ENCODE data around the gene POU6F2. TPM values are rescaled to one million over a fixed set of nuclear protein-coding genes. Genes with fewer than 3 reads are reported as not detected.

Gene POU6F2
- total and polyA plus RNA-seq, 2 donors (not counting 1 experiment from before 2014, with no cell fraction given) = 0.47 TPM; not detected in 1

GRCh38 chr7:39186131-39186530, 208.4 kb downstream of the POU6F2 start:
- Histone ChIP-seq H3K79me2 (ENCODE audit: control insufficient read depth, insufficient read depth, low read length) (no peaks in the 10 kb centered on the region), H3K9me3 (ENCODE audit: control extremely low read depth in 1 of 3, control insufficient read depth in 2 of 3, insufficient read depth in 1 of 3, low read length in 2 of 3) (no peaks in the 10 kb centered on the region), H4K20me1 (ENCODE audit: control insufficient read depth, insufficient read depth, low read length, poor library complexity, severe bottlenecking) (no peaks in the 10 kb centered on the region), H3K4me3 (ENCODE audit: control extremely low read depth in 1 of 5, extremely low read depth in 1 of 5, insufficient read depth in 1 of 5, low read depth in 2 of 5, low read length in 4 of 5) (no peak overlapping the region), H3K36me3 (replicated peaks in 1 of 2; ENCODE audit: control extremely low read depth in 1 of 2, control insufficient read depth in 1 of 2, extremely low read depth in 1 of 2, insufficient read depth in 2 of 2, low read length in 1 of 2) (no peaks in the 10 kb centered on the region), H3K27me3 (replicated peaks in 1 of 4; ENCODE audit: control extremely low read depth in 1 of 4, control insufficient read depth in 3 of 4, insufficient read depth in 4 of 4, low read length in 3 of 4) (no peaks in the 10 kb centered on the region), H3K27ac (ENCODE audit: low read length in 2 of 2) (no peak overlapping the region), H3K9ac (ENCODE audit: low read length) (no peak overlapping the region), H3K4me2 (replicated peaks; ENCODE audit: low read depth, low read length, poor library complexity, severe bottlenecking) (no peak overlapping the region), H2AFZ (ENCODE audit: insufficient read depth, low read depth, low read length, poor library complexity, severe bottlenecking) (no peak overlapping the region), H3K4me1 (ENCODE audit: control insufficient read depth in 2 of 2, insufficient read depth in 2 of 2, low read length in 2 of 2) (peaks cover 3 to 5% of the 10 kb centered on the region in 2 donors)
- WGBS (ENCODE audit: insufficient coverage) = 100% methylated on average over 1 of the region's 2 CpGs
- ChIA-PET POLR2A (no interaction called here), CTCF (no interaction called here)
- no peak for DNase-seq
- H3K27me3 Mint-ChIP-seq = no peaks in the 10 kb centered on the region
- H3K4me3 Mint-ChIP-seq = no peak overlapping the region
- peaks cover 20% of the 10 kb centered on the region for H3K4me1 Mint-ChIP-seq
- peaks cover 2% of the 10 kb centered on the region for H3K9me3 Mint-ChIP-seq (ENCODE audit: insufficient read depth)
- TF ChIP-seq, protein P1, sequence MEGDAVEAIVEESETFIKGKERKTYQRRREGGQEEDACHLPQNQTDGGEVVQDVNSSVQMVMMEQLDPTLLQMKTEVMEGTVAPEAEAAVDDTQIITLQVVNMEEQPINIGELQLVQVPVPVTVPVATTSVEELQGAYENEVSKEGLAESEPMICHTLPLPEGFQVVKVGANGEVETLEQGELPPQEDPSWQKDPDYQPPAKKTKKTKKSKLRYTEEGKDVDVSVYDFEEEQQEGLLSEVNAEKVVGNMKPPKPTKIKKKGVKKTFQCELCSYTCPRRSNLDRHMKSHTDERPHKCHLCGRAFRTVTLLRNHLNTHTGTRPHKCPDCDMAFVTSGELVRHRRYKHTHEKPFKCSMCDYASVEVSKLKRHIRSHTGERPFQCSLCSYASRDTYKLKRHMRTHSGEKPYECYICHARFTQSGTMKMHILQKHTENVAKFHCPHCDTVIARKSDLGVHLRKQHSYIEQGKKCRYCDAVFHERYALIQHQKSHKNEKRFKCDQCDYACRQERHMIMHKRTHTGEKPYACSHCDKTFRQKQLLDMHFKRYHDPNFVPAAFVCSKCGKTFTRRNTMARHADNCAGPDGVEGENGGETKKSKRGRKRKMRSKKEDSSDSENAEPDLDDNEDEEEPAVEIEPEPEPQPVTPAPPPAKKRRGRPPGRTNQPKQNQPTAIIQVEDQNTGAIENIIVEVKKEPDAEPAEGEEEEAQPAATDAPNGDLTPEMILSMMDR (IDR thresholded peaks at IDR 0.05) = no peak
- TF ChIP-seq EZH2 (IDR thresholded peaks at IDR 0.05; ENCODE audit: borderline replicate concordance, insufficient read depth, low read depth, low read length, poor library complexity, severe bottlenecking) = no peak
- ATAC-seq (ENCODE audit: low read depth) = no peak
- intact Hi-C loops (cut with micrococcal nuclease) = no loop called here
- H3K27ac Mint-ChIP-seq = no peak overlapping the region

GRCh38 chr7:39186671-39187070, 209.0 kb downstream of the POU6F2 start:
- TF ChIP-seq, protein P1 (IDR thresholded peaks at IDR 0.05) = no peak
- TF ChIP-seq EZH2 (IDR thresholded peaks at IDR 0.05; ENCODE audit: borderline replicate concordance, insufficient read depth, low read depth, low read length, poor library complexity, severe bottlenecking) = no peak
- Histone ChIP-seq H3K9me3 (ENCODE audit: control extremely low read depth in 1 of 3, control insufficient read depth in 2 of 3, insufficient read depth in 1 of 3, low read length in 2 of 3) (no peaks in the 10 kb centered on the region), H3K27ac (ENCODE audit: low read length in 2 of 2) (no peak overlapping the region), H3K9ac (ENCODE audit: low read length) (no peak overlapping the region), H4K20me1 (ENCODE audit: control insufficient read depth, insufficient read depth, low read length, poor library complexity, severe bottlenecking) (no peaks in the 10 kb centered on the region), H2AFZ (ENCODE audit: insufficient read depth, low read depth, low read length, poor library complexity, severe bottlenecking) (no peak overlapping the region), H3K27me3 (replicated peaks in 1 of 4; ENCODE audit: control extremely low read depth in 1 of 4, control insufficient read depth in 3 of 4, insufficient read depth in 4 of 4, low read length in 3 of 4) (no peaks in the 10 kb centered on the region), H3K4me3 (ENCODE audit: control extremely low read depth in 1 of 5, extremely low read depth in 1 of 5, insufficient read depth in 1 of 5, low read depth in 2 of 5, low read length in 4 of 5) (no peak overlapping the region), H3K36me3 (replicated peaks in 1 of 2; ENCODE audit: control extremely low read depth in 1 of 2, control insufficient read depth in 1 of 2, extremely low read depth in 1 of 2, insufficient read depth in 2 of 2, low read length in 1 of 2) (no peaks in the 10 kb centered on the region), H3K4me2 (replicated peaks; ENCODE audit: low read depth, low read length, poor library complexity, severe bottlenecking) (no peak overlapping the region), H3K4me1 (ENCODE audit: control insufficient read depth in 2 of 2, insufficient read depth in 2 of 2, low read length in 2 of 2) (peaks cover 3 to 5% of the 10 kb centered on the region in 2 donors), H3K79me2 (ENCODE audit: control insufficient read depth, insufficient read depth, low read length) (no peaks in the 10 kb centered on the region)
- H3K4me3 Mint-ChIP-seq = no peak overlapping the region
- intact Hi-C loops (cut with micrococcal nuclease) = no loop called here
- no peak overlapping the region for H3K27ac Mint-ChIP-seq
- H3K4me1 Mint-ChIP-seq = peaks cover 20% of the 10 kb centered on the region
- DNase-seq = no peak
- 73% methylated on average over 2 of the region's 4 CpGs for WGBS (ENCODE audit: insufficient coverage)
- CTCF ChIA-PET = no interaction called here
- no peaks in the 10 kb centered on the region for H3K27me3 Mint-ChIP-seq
- POLR2A ChIA-PET = no interaction called here
- peaks cover 2% of the 10 kb centered on the region for H3K9me3 Mint-ChIP-seq (ENCODE audit: insufficient read depth)
- ATAC-seq (ENCODE audit: low read depth) = no peak
